ENCODE results near the gene WSB1. TPM values are rescaled to one million over a fixed set of nuclear protein-coding genes. Genes with fewer than 3 reads are reported as not detected.
A peak's percentile ranks its signal among the peaks of the same experiment; 100 is the strongest.

Gene WSB1
- total RNA-seq, 1 experiment from 2014 or later, result 160 TPM

GRCh38 chr17:27289856-27290255 lies 4.1 kb upstream of the WSB1 start:
- H3K4me1 ChIP-seq, result peaks cover 12% of the 10 kb centered on the region
- H3K27me3 ChIP-seq, result no peaks in the 10 kb centered on the region
- H3K36me3 ChIP-seq, result no peaks in the 10 kb centered on the region
- no peak overlapping the region for H3K4me3 ChIP-seq
- DNase-seq, result no peak
- H3K9me3 ChIP-seq (replicated peaks), result no peaks in the 10 kb centered on the region
- no peak overlapping the region for H3K27ac ChIP-seq

GRCh38 chr17:27290916-27291598 lies 2.9 kb upstream of the WSB1 start:
- H3K9me3 ChIP-seq (replicated peaks), result no peaks in the 10 kb centered on the region
- peak overlapping the region; percentile 10; the same call in 1 of the 2 replicates for H3K27ac ChIP-seq
- H3K36me3 ChIP-seq, result no peaks in the 10 kb centered on the region
- H3K4me1 ChIP-seq, result peaks cover 11% of the 10 kb centered on the region
- peak; percentile 54 to 76 for DNase-seq
- no peaks in the 10 kb centered on the region for H3K27me3 ChIP-seq
- no peak overlapping the region for H3K4me3 ChIP-seq

GRCh38 chr17:27293359-27293897 lies 486 bp upstream of the WSB1 start:
- no peaks in the 10 kb centered on the region for H3K9me3 ChIP-seq (replicated peaks)
- H3K4me3 ChIP-seq, result peak overlapping the region; percentile 92
- H3K36me3 ChIP-seq, result peaks cover 11% of the 10 kb centered on the region; the same call in 1 of the 2 replicates
- no peak for DNase-seq
- H3K27ac ChIP-seq, result peak overlapping the region; percentile 91
- no peaks in the 10 kb centered on the region for H3K27me3 ChIP-seq
- peaks cover 17% of the 10 kb centered on the region for H3K4me1 ChIP-seq

GRCh38 chr17:27294689-27295630 lies 1.0 kb downstream of the WSB1 start:
- no peaks in the 10 kb centered on the region for H3K27me3 ChIP-seq
- DNase-seq, result peak; percentile 55 to 78
- H3K9me3 ChIP-seq (replicated peaks), result no peaks in the 10 kb centered on the region
- peak overlapping the region; percentile 92 for H3K4me3 ChIP-seq
- peaks cover 17% of the 10 kb centered on the region for H3K4me1 ChIP-seq
- peaks cover 11% of the 10 kb centered on the region; the same call in 1 of the 2 replicates for H3K36me3 ChIP-seq
- peak overlapping the region; percentile 91 for H3K27ac ChIP-seq

GRCh38 chr17:27295945-27296344 lies 2.0 kb downstream of the WSB1 start:
- no peak overlapping the region; the same call in 1 of the 2 replicates for H3K27ac ChIP-seq
- no peak for DNase-seq

GRCh38 chr17:27296428-27296979 lies 2.6 kb downstream of the WSB1 start:
- no peaks in the 10 kb centered on the region for H3K9me3 ChIP-seq (replicated peaks)
- 0 out of 2 replicates have a peak overlapping the region, but pooled peaks have one; percentile 6 for H3K27ac ChIP-seq
- H3K36me3 ChIP-seq, result peaks cover 11% of the 10 kb centered on the region; the same call in 1 of the 2 replicates
- no peaks in the 10 kb centered on the region for H3K27me3 ChIP-seq
- peak overlapping the region; percentile 92 for H3K4me3 ChIP-seq
- peaks cover 13% of the 10 kb centered on the region for H3K4me1 ChIP-seq
- no peak for DNase-seq

More at GRCh38 chr17:27295945-27296344, 2.0 kb downstream of the WSB1 start:
- H3K4me3 ChIP-seq, result peak overlapping the region; percentile 92
- peaks cover 17% of the 10 kb centered on the region for H3K4me1 ChIP-seq
- no peaks in the 10 kb centered on the region for H3K27me3 ChIP-seq
- H3K9me3 ChIP-seq (replicated peaks), result no peaks in the 10 kb centered on the region
- peaks cover 11% of the 10 kb centered on the region; the same call in 1 of the 2 replicates for H3K36me3 ChIP-seq

GRCh38 chr17:27299384-27300049 lies 5.6 kb downstream of the WSB1 start:
- H3K4me3 ChIP-seq, result no peak overlapping the region
- DNase-seq, result no peak
- H3K9me3 ChIP-seq (replicated peaks), result no peaks in the 10 kb centered on the region
- no peak overlapping the region for H3K27ac ChIP-seq
- no peaks in the 10 kb centered on the region for H3K27me3 ChIP-seq
- H3K36me3 ChIP-seq, result peaks cover 29% of the 10 kb centered on the region
- peaks cover 7% of the 10 kb centered on the region for H3K4me1 ChIP-seq

- Histone ChIP-seq H3K9me3 (replicated peaks) (no peaks in the 10 kb centered on the region), H3K36me3 (peaks cover 49% of the 10 kb centered on the region), H3K4me1 (peaks cover 28% of the 10 kb centered on the region), H3K4me3 (no peak overlapping the region), H3K27ac (no peak overlapping the region), H3K27me3 (no peaks in the 10 kb centered on the region)
- DNase-seq, result no peak
Observed at GRCh38 chr17:27303734-27304133, 9.8 kb downstream of the WSB1 start.

- peaks cover 76% of the 10 kb centered on the region for H3K36me3 ChIP-seq
Observed at GRCh38 chr17:27306276-27306835, 12.4 kb downstream of the WSB1 start.

GRCh38 chr17:27310565-27311110 lies 16.7 kb downstream of the WSB1 start:
- Histone ChIP-seq H3K27ac (no peak overlapping the region), H3K27me3 (no peaks in the 10 kb centered on the region), H3K36me3 (peaks cover 87% of the 10 kb centered on the region), H3K4me1 (peaks cover 26% of the 10 kb centered on the region), H3K9me3 (replicated peaks) (no peaks in the 10 kb centered on the region), H3K4me3 (no peak overlapping the region)
- DNase-seq, result no peak

More at GRCh38 chr17:27306276-27306835, 12.4 kb downstream of the WSB1 start:
- Histone ChIP-seq H3K27me3 (no peaks in the 10 kb centered on the region), H3K27ac (peak overlapping the region; percentile 23), H3K4me3 (no peak overlapping the region), H3K4me1 (peaks cover 28% of the 10 kb centered on the region), H3K9me3 (replicated peaks) (no peaks in the 10 kb centered on the region)
- DNase-seq, result peak; percentile 88 to 95

- no peaks in the 10 kb centered on the region for H3K27me3 ChIP-seq
- no peak for DNase-seq
- H3K4me1 ChIP-seq, result peaks cover 4% of the 10 kb centered on the region; the same call in 1 of the 2 replicates
- H3K36me3 ChIP-seq, result peaks cover 92% of the 10 kb centered on the region
- no peak overlapping the region for H3K27ac ChIP-seq
- H3K4me3 ChIP-seq, result no peak overlapping the region
- H3K9me3 ChIP-seq (replicated peaks), result no peaks in the 10 kb centered on the region
Observed at GRCh38 chr17:27313301-27313700, 19.4 kb downstream of the WSB1 start.

- no peaks in the 10 kb centered on the region for H3K9me3 ChIP-seq (replicated peaks)
- H3K4me1 ChIP-seq, result peaks cover 14% of the 10 kb centered on the region
- no peaks in the 10 kb centered on the region for H3K27me3 ChIP-seq
- no peak overlapping the region for H3K4me3 ChIP-seq
- H3K36me3 ChIP-seq, result peaks cover 82% of the 10 kb centered on the region
- no peak for DNase-seq
- no peak overlapping the region for H3K27ac ChIP-seq
Observed at GRCh38 chr17:27315322-27315721, 21.4 kb downstream of the WSB1 start.

GRCh38 chr17:27315796-27316465 lies 22.0 kb downstream of the WSB1 start:
- Histone ChIP-seq H3K27ac (no peak overlapping the region), H3K9me3 (replicated peaks) (no peaks in the 10 kb centered on the region), H3K27me3 (no peaks in the 10 kb centered on the region), H3K36me3 (peaks cover 76% of the 10 kb centered on the region), H3K4me3 (no peak overlapping the region), H3K4me1 (peaks cover 16% of the 10 kb centered on the region)
- DNase-seq, result no peak

All from SJCRH30 (cell line).